PC-9 (cell line): ENCODE measurements around the gene PDXDC1.
"Not testable (repeated sequence)": the region's sequence is repeated elsewhere in the genome, so short reads cannot be mapped to it uniquely, and the experiment has no call there.

Source experiments
- EZH2 ChIP-seq: fragments of 200-600 bp; sonication (generic); IDR thresholded peaks from 2 replicates; pipeline ENCODE4 v1.8.0; 2017; ENCODE audit warnings: antibody characterized with exemption, low read depth
- TF ChIP-seq, protein P1 (sequence below): fragments of 200-600 bp; sonication (generic); conservative IDR thresholded peaks from 2 replicates; pipeline ENCODE4 v1.6.1; 2017; ENCODE audit warnings: mixed run types, antibody characterized with exemption, mild to moderate bottlenecking, moderate library complexity

DNA sequence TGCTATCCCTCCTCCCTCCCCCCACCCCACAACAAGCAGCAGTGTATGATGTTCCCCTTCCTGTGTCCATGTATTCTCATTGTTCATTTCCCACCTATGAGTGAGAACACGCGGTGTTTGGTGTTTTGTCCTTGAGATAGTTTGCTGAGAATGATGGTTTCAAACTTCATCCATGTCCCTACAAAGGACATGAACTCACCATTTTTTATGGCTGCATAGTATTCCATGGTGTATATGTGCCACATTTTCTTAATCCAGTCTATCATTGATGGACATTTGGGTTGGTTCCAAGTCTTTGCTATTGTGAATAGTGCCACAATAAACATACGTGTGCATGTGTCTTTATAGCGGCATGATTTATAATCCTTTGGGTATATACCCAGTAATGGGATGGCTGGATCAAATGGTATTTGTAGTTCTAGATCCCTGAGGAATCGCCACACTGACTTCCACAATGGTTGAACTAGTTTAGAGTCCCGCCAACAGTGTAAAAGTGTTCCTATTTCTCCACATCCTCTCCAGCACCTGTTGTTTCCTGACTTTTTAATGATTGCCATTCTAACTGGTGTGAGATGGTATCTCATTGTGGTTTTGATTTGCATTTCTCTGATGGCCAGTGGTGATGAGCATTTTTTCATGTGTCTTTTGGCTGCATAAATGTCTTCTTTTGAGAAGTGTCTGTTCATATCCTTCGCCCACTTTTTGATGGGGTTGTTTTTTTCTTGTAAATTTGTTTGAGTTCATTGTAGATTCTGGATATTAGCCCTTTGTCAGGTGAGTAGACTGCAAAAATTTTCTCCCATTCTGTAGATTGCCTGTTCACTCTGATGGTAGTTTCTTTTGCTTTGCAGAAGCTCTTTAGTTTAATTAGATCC lies 18.7 kb downstream of the PDXDC1 start:
- TF ChIP-seq EZH2 = not testable (repeated sequence)
- TF ChIP-seq, protein P1, sequence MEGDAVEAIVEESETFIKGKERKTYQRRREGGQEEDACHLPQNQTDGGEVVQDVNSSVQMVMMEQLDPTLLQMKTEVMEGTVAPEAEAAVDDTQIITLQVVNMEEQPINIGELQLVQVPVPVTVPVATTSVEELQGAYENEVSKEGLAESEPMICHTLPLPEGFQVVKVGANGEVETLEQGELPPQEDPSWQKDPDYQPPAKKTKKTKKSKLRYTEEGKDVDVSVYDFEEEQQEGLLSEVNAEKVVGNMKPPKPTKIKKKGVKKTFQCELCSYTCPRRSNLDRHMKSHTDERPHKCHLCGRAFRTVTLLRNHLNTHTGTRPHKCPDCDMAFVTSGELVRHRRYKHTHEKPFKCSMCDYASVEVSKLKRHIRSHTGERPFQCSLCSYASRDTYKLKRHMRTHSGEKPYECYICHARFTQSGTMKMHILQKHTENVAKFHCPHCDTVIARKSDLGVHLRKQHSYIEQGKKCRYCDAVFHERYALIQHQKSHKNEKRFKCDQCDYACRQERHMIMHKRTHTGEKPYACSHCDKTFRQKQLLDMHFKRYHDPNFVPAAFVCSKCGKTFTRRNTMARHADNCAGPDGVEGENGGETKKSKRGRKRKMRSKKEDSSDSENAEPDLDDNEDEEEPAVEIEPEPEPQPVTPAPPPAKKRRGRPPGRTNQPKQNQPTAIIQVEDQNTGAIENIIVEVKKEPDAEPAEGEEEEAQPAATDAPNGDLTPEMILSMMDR = not testable (repeated sequence)
